HG03159 (cell line): ENCODE data around the gene ZBTB46.
"Not testable (repeated sequence)": the region's sequence is repeated elsewhere in the genome, so short reads cannot be mapped to it uniquely, and the experiment has no call there.

Experiments used
- ATAC-seq: cut with Tn5 transposase; IDR thresholded peaks from one replicate; pipeline ENCODE4 v1.9.1; 2021; ENCODE audit warnings: mild to moderate bottlenecking, moderate library complexity; ENCODE audit not compliant: unreplicated experiment

The ZBTB46 gene

GRCh38 chr20:63790572-63791168 lies 40.4 kb downstream of the ZBTB46 start:
- no peak for ATAC-seq

- no peak for ATAC-seq
These were observed 41.1 kb downstream of the ZBTB46 start for GRCh38 chr20:63789836-63790571.

GRCh38 chr20:63787749-63788148 lies 43.3 kb downstream of the ZBTB46 start:
- ATAC-seq: no peak

GRCh38 chr20:63787302-63787701 lies 43.8 kb downstream of the ZBTB46 start:
- no peak for ATAC-seq

- ATAC-seq: no peak
These were observed 45.4 kb downstream of the ZBTB46 start for GRCh38 chr20:63785691-63786131.

GRCh38 chr20:63783970-63784369 lies 47.1 kb downstream of the ZBTB46 start:
- ATAC-seq: no peak

GRCh38 chr20:63782521-63782971 lies 48.5 kb downstream of the ZBTB46 start:
- ATAC-seq: no peak

- no peak for ATAC-seq
These were observed 49.0 kb downstream of the ZBTB46 start for GRCh38 chr20:63782051-63782471.

GRCh38 chr20:63781181-63781580 lies 49.9 kb downstream of the ZBTB46 start:
- no peak for ATAC-seq

- no peak for ATAC-seq
These were observed 52.2 kb downstream of the ZBTB46 start for GRCh38 chr20:63778857-63779256.

- no peak for ATAC-seq
These were observed 52.9 kb downstream of the ZBTB46 start for GRCh38 chr20:63778034-63778752.

- no peak for ATAC-seq
These were observed 53.5 kb downstream of the ZBTB46 start for GRCh38 chr20:63777614-63778013.

GRCh38 chr20:63776875-63777274 lies 54.2 kb downstream of the ZBTB46 start:
- not testable (repeated sequence) for ATAC-seq

GRCh38 chr20:63775096-63775978 lies 55.7 kb downstream of the ZBTB46 start:
- no peak for ATAC-seq

GRCh38 chr20:63774306-63774705 lies 56.8 kb downstream of the ZBTB46 start:
- no peak for ATAC-seq

GRCh38 chr20:63773571-63774241 lies 57.4 kb downstream of the ZBTB46 start:
- no peak for ATAC-seq

GRCh38 chr20:63772781-63773518 lies 58.1 kb downstream of the ZBTB46 start:
- no peak for ATAC-seq

- ATAC-seq: no peak
These were observed 59.9 kb downstream of the ZBTB46 start for GRCh38 chr20:63771046-63771707.

- ATAC-seq: no peak
These were observed 61.1 kb downstream of the ZBTB46 start for GRCh38 chr20:63769891-63770474.
